GM12892 (cell line): ENCODE measurements around the gene AGBL3.
"Not testable (repeated sequence)": the region's sequence is repeated elsewhere in the genome, so short reads cannot be mapped to it uniquely, and the experiment has no call there.

Source experiments
- DNase-seq: peaks from one replicate; pipeline ENCODE4 v3.0.0; 2011; ENCODE audit not compliant: insufficient read length
- FAIRE-seq: peaks from 2 replicates; lab custom pipeline; 2011; peaks lifted over from hg19 to GRCh38; lab: Jason Lieb, UNC
- POLR2A ChIP-seq: IDR thresholded peaks from 2 replicates; pipeline ENCODE4 v1.6.1; 2011; ENCODE audit warnings: low read depth, low read length, control low read depth
- POLR2AphosphoS5 ChIP-seq: IDR thresholded peaks from 2 replicates; pipeline ENCODE4 v1.6.1; 2011; ENCODE audit warnings: low read depth, low read length, control low read depth
- TAF1 ChIP-seq: IDR thresholded peaks from 2 replicates; pipeline ENCODE4 v1.6.1; 2011; ENCODE audit warnings: low read depth, mild to moderate bottlenecking, control low read depth, low read length, borderline replicate concordance

AGBL3 gene

GRCh38 chr7:135012229-135012628 is 25.9 kb downstream of the AGBL3 start:
- no peak for FAIRE-seq
- TF ChIP-seq POLR2AphosphoS5, result no peak
- DNase-seq, result no peak

DNA sequence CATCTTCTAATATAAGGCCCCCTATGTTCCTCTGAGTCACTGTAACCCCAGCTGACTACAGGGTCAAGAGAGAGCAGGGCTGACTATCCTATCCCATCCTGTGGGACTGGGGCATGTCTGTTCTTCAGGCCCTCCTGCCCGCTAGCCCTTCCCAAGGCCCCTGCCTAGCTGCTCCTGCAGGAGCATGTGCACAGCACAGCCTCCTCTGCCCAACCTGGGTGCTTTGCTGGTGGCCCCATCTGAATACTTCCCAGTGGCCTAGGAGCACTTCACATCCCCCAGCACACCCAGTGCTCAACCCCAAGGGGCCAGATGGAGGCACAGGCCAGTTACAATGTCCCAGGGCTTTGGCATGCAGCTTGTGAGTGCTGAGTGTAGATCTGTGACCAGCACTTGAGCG is 37.3 kb downstream of the AGBL3 start:
- no peak for FAIRE-seq

GRCh38 chr7:135035252-135035651 is 48.9 kb downstream of the AGBL3 start:
- no peak for TF ChIP-seq POLR2AphosphoS5
- TF ChIP-seq POLR2A, result no peak
- TF ChIP-seq TAF1, result no peak
- FAIRE-seq (no peak), DNase-seq (no peak)

More for the DNA sequence above, 37.3 kb downstream of the AGBL3 start:
- DNase-seq, result no peak
- TF ChIP-seq TAF1 (no peak), POLR2A (no peak), POLR2AphosphoS5 (no peak)

DNA sequence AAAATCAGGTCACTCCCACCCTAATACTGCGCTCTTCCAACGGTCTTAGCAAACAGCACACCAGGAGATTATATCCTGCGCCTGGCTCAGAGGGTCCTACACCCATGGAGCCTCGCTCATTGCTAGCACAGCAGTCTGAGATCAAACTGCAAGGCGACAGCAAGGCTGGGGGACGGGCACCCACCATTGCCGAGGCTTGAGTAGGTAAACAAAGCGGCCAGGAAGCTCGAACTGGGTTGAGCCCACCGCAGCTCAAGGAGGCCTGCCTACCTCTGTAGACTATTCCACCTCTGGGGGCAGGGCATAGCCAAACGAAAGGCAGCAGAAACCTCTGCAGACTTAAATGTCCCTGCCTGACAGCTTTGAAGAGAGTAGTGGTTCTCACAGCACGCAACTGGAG is 80.7 kb downstream of the AGBL3 start:
- not testable (repeated sequence) for FAIRE-seq

GRCh38 chr7:135074096-135074495 is 87.8 kb downstream of the AGBL3 start:
- DNase-seq (no peak), FAIRE-seq (no peak)
- no peak for TF ChIP-seq POLR2AphosphoS5

More for the DNA sequence above, 80.7 kb downstream of the AGBL3 start:
- DNase-seq, result not testable (repeated sequence)

GRCh38 chr7:135074531-135074930 is 88.2 kb downstream of the AGBL3 start:
- DNase-seq (no peak), FAIRE-seq (no peak)
- no peak for TF ChIP-seq POLR2AphosphoS5
- no peak for TF ChIP-seq TAF1

DNA sequence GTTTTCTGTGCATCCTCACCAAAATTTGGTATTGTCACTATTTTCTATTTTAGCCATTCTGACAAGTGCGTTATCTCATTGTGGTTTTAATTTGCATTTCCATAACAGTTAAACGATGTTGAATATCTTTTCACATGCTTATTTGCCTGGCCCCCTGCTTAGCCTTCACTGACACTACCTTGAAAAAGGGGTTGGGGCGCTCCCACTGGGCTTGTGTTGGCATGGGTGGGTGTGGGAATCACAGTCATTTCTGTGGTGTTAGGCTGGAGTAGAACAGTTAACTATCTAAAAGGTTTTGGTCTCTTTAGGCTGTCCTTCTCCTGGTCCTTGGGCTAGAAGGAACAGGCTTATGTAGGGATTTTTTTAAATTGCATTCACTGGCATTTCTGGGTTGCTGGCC is 89.4 kb downstream of the AGBL3 start:
- no peak for TF ChIP-seq POLR2A
- no peak for TF ChIP-seq TAF1
- no peak for TF ChIP-seq POLR2AphosphoS5
- FAIRE-seq (no peak), DNase-seq (no peak)

DNA sequence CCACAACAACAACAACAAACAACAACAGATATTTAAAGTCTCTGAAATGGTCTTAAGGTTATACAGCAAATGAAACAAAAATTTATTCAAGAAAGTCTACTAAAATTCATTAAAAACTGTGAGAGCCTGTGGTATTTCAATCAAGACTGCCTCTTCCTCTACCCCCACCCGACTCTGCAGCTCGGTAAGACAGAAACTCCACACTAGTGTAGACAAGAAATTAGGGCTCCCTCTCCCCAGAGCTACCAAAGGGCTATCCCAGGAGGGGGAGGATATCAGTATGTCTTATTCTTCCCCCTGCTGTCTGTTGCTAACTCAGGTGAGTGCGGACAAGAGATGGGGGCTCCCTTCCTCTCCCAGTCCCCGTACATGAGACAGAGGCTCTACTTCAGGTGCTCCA is 90.6 kb downstream of the AGBL3 start:
- TF ChIP-seq POLR2A (no peak), TAF1 (no peak), POLR2AphosphoS5 (no peak)
- no peak for DNase-seq
- FAIRE-seq, result no peak

DNA sequence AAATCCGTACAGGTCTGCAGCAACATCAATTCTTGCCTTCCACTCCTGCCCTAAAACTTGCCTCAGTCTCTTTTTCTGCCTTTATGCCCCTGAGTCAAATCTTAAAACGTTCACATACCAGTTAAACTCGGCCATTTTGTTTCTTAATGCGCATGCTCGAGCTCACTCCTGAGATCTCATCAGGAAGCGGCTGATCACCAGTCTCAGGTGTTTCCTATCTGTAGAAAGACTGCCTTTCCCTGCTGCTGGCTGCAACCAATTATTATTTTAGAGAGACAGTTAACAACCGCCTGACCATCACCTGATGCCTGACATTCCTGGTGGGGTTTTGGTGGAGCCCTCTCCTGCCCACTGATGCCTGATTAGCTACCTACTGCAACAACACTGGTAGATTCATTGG is 91.3 kb downstream of the AGBL3 start:
- TF ChIP-seq POLR2A, result no peak
- TF ChIP-seq TAF1, result no peak
- TF ChIP-seq POLR2AphosphoS5, result no peak
- FAIRE-seq (no peak), DNase-seq (no peak)

GRCh38 chr7:135078051-135078450 is 91.7 kb downstream of the AGBL3 start:
- TF ChIP-seq TAF1, result no peak
- no peak for FAIRE-seq
- no peak for DNase-seq

DNA sequence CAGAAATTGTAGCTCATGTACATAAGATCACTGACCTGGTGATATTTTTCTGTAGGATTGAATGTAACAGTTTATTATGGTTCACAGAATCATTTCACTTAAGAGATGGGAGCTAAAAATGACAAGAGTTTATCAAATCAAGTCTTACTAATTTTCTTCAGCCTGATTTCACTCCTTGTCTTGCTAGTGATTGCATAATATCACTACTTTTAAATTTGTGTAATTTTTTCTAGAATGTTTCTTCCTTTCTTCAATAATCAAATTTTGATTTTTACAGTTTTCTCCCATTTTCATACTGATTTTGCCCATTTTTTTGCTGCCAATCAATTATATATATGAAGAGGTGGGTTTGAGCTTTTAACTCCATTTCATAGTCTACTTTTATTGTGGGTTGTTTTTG is 92.8 kb downstream of the AGBL3 start:
- FAIRE-seq (no peak), DNase-seq (no peak)
- TF ChIP-seq POLR2A, result no peak
- TF ChIP-seq TAF1, result no peak
- TF ChIP-seq POLR2AphosphoS5, result no peak

DNA sequence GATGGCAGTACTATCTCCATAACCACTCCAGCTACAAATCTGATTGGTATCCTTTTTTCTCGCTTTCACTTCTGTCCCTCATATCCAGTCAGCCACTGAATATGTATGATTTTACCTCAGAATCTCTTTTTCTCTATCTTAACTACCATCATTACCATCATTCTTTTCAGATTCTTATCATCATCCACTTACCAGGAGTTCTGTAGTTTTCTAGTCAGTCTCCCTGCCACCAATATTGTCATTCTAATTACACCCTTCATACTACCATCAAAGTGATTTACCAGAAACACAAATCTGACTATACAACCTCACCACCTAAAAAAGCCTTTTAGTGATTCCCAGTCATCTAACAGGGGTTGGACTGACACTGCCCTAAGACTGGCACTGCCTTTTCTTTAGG is 96.7 kb downstream of the AGBL3 start:
- no peak for DNase-seq
- FAIRE-seq, result no peak
- no peak for TF ChIP-seq TAF1
- TF ChIP-seq POLR2A, result no peak
- no peak for TF ChIP-seq POLR2AphosphoS5

GRCh38 chr7:135088566-135088965 is 102.3 kb downstream of the AGBL3 start:
- TF ChIP-seq TAF1 (no peak), POLR2A (no peak), POLR2AphosphoS5 (no peak)
- FAIRE-seq, result no peak
- DNase-seq, result no peak

DNA sequence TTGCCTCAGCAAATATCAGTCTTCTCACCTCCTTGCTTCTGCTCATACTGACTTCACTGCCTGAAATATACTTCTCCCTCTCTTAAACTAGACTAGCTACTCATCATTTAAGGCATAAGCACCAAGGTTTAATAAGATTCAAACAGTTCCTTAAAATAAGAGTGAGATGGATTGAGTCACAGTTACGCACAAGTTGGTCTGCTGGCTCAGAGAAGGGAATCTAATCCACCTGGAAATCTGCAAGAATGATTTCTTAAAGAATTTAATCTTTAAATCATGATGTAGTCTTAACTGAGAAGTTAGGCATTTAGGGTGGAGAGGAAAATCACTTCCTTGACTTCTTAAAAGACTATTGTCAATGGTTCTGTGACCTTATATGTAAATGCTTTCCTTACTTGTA is 105.4 kb downstream of the AGBL3 start:
- no peak for FAIRE-seq

More for the DNA sequence above, 105.4 kb downstream of the AGBL3 start:
- no peak for DNase-seq
- no peak for TF ChIP-seq POLR2A
- TF ChIP-seq POLR2AphosphoS5, result no peak
- TF ChIP-seq TAF1, result no peak
